NK-92 (cell line): ENCODE results near the gene EXO5.
"Not testable (repeated sequence)": the region's sequence is repeated elsewhere in the genome, so short reads cannot be mapped to it uniquely, and the experiment has no call there.

ENCODE experiments used
- DNase-seq: peaks from one replicate; lab custom pipeline; 2025; ENCODE audit not compliant: unreplicated experiment; lab: John Stamatoyannopoulos, UW

The EXO5 gene

GRCh38 chr1:40508375-40509341, at the start of gene EXO5:
Gene EXO5, plus strand, starts transcription at chr1:40508767. Its CDS starts 5,778 bp downstream, at chr1:40514545.
- no peak for DNase-seq

GRCh38 chr1:40462956-40463590, 45.5 kb upstream of the EXO5 start:
- DNase-seq, result no peak

DNA sequence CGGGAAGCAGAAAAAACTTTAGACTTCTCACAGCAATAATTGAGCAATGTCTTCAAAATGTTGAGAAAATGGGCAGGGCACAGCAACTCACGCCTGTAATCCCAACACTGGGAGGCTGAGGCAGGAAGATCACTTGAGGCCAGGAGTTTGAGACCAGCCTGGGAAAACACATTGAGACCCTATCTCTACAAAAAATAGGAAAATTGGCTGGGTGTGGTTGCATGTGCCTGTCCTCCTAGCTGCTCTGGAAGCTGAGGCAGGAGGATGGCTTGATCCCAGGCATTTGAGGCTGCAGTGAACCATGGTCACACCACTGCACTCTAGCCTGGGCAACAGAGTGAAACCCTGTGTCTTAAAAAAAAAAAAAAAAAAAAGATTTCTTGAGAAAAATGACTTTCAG, 39.2 kb upstream of the EXO5 start:
- DNase-seq, result no peak

- no peak for DNase-seq
Measured at GRCh38 chr1:40475268-40475667, 33.3 kb upstream of the EXO5 start.

DNA sequence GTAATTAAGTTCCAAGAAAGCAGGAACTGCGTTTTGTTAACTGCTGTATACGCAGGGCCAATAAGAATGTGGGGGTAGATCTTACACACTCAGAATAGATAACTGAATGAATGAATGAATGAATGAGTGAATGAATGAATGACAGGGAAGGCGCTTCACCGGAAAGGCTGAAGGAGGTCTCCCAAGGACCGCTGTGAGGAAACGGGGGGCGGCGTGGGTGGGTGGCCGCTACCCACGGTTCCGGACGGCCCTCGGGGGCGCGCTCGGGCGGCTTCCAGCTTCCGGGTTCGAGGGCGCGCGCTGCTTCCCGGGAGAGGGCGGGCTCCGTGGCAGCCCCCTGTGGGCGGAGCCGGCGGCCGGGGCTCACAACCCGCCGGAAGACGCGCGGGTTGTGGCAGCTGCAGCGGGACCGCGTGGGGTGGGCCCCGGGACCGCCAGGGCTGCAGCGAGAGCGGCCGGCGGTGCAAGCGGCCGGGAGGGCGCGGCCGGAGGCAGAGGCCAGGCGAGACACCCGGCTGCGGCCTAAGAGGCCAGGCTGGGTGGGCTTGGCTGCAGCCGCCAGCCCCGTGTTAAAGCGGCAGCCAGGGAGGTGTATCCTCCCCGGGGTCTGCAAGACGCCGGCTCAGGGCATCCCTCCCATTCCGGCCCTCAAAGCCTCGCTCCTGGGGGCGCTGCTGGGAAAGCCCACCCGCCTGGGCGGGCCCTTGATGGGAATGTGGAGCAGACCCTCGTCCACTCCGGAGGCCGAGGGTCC, 31.5 kb upstream of the EXO5 start, which contains the start of gene ZFP69:
ZFP69 (plus strand) TSS at position 367 of the 754 bp plus-strand sequence. CDS start 2,072 bp downstream, outside the sequence.
- no peak for DNase-seq

GRCh38 chr1:40477678-40478053, 30.9 kb upstream of the EXO5 start:
- DNase-seq, result no peak

GRCh38 chr1:40478276-40478675, 30.3 kb upstream of the EXO5 start:
- DNase-seq, result no peak

DNA sequence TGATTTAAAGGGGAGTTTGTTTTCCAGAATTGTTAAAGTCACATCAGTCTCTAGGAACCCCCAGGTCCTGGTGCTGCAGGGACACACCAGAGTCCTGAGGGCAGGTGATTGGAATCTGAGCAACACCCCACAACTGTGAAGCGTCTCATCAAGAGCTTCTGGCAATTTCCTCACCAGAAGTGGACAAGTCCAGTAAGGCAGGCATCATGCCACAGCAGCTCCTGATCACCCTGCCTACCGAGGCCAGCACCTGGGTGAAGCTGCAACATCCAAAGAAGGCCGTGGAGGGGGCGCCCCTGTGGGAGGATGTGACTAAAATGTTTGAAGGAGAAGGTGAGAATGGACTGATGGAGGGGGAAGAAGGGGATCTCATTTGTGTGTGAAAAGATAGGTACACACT, 29.4 kb upstream of the EXO5 start:
- DNase-seq, result no peak

GRCh38 chr1:40495315-40495903, 13.2 kb upstream of the EXO5 start:
- no peak for DNase-seq

GRCh38 chr1:40502651-40503050, 5.9 kb upstream of the EXO5 start:
- DNase-seq, result not testable (repeated sequence)

DNA sequence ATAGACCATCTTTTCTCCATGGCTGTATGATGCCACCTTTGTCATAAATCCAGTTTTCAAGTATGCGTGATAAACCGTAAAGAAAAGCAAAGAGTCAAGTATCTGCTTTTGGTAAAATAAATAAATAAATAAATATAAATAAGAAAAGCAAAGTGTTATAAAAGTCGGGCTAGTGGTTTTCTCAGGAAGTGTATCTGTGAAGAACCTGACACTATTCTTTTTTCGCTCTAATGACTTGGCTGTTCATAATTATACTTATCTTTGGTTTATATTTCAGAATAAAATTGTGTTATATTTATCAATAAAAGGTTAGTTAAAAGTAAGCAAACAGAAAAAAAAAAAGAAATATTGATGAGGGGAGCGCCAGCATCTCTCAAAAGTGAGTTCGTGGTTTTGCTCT, 594 bp upstream of the EXO5 start:
- DNase-seq, result no peak

DNA sequence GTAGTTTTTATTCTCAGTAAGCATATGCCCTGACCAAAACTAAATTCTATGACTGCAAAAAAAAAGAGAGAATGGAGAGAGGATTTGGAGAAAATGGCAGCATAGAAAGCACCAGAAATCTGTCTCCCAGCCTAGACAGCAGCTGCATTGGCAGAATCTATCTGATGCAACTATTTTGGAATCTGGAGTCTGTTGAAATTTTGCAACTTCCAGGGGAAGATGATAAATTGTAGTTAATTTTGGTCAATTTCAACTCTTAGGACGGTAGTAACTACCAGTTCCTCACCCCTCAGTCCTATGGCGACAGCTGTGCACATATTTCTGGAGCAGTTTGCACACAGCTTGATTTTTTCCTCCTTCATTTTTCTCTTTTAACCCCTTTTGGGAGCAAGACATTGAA, 10.9 kb downstream of the EXO5 start:
- DNase-seq, result no peak

DNA sequence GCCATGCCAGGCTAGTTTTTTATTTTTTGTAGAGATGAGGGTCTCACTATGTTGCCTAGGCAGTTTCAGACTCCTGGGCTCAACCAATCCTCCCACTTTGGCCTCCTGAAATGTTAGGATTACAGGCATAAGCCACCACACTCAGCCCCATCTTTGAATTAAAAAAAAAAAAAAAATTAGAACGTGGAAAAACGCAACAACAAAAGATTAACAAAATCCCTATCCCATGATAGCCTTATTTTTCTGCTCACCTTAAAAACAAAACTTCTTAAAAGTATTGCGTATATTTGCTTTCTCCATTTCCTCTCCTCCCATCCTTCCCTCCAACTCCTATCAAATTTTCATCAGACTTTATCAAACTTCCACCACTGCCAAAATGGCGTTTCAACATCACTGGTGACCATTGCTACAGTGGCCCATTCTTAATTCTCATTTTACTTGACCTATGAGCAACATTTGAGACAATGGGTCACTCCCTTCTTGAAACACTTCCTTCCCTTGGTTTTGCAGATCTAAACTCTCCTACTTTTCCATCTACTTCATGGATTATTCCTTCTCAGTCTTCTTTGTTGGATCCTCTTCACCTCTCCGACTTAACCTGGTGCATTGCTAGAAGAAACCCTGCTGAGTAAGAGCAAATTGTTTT, 22.3 kb downstream of the EXO5 start:
- DNase-seq, result no peak

DNA sequence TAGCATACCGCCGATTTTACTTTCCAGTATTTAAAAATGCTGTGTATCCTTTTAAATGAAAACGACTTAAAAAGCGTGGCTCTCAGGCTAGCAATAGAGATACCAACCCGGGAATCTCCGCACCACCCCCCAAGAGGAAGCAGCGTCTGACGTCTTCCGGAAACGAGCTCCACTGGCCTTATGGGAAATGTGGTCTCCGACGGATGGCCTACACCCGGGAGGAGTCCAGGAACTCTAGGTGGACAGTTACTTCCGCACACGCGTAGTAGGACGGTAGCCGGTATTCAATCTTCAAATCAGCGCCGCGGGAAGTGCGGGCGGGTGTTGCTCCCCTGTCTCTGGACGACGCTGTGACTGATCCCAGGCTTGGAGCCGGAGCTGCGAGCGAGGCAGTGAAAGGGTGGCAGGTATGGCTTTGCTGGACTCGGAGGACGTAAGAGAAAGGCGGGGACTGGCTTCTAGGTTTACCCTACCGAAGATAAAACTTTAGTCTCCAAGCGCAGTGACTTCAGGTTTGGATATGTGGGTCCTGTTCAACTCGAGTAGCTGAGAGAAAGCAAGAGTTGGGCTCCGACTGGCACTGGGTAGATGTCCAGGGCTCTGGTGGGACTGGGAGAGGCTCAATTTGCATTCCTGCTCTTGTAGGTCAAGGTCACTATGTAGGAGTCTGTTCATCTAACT, 23.0 kb downstream of the EXO5 start, which contains the start of gene ZNF684:
ZNF684 (plus strand) TSS at position 257 of the 681 bp plus-strand sequence. CDS start 1,530 bp downstream, outside the sequence.
- DNase-seq, result peak; percentile 10

- no peak for DNase-seq
Measured at GRCh38 chr1:40532062-40532389, 23.5 kb downstream of the EXO5 start.

DNA sequence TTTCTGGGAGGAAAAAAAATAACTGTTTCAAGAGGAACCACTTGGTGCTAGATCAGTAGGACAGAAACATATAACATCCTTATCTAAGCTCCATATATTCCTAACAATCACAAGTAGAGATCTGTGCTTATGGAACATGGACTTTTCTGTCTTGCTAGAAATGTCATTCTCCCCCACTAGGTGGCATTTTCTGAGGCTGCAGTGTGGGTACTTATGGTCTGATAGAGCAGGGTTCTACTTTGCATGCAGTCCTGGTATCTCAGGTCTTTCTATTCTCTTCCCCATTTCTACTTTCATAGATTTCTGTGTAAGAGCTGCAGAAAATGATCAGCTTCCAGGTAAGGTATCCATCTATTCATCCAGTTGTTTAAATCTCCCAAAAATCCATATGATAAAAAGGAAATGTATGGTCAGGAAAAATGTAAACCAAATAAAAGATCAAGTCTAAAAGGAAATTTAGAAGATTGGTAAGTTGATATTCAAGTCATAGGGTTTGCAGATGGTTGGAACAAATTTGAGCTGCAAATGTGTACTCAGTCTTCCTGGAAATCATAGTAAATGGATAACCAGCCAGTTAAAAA, 24.4 kb downstream of the EXO5 start:
- no peak for DNase-seq

GRCh38 chr1:40534589-40534988, 26.0 kb downstream of the EXO5 start:
- no peak for DNase-seq

DNA sequence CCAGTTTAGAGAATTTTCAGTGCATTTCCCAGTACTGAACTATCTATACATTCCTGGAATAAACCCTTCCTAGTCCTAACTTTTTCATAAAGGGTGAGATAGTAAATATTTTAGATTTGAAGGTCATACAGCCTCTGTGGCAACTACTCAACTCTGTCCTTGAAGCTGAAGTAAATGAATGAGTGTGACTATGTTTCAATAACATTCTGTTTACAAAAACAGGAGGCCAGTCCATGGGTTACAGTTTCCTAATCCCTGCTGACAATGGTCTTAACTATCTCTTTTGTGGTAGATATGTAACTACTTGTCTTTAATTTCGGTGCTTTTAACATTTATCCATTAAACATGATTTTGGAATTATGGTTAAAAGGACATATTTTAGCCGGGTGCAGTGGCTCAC, 27.2 kb downstream of the EXO5 start:
- DNase-seq, result no peak

DNA sequence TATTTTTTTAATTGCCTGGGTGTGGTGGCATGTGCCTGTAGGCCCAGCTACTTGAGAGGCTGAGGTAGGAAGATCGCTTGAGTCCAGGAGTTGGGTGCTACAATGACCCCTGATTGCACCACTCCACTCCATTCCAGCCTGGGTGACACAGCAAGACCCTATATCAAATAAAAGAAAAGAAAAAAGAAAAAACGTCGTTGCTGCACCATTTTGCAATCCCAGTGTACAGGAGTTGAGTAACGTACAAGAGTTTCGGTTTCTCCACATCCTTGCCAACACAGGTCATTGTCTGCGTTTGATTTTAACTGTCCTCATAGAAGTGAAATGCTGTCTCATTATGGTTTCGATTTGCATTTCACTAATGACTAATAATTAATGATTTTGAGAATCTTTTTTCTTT, 30.8 kb downstream of the EXO5 start:
- no peak for DNase-seq

DNA sequence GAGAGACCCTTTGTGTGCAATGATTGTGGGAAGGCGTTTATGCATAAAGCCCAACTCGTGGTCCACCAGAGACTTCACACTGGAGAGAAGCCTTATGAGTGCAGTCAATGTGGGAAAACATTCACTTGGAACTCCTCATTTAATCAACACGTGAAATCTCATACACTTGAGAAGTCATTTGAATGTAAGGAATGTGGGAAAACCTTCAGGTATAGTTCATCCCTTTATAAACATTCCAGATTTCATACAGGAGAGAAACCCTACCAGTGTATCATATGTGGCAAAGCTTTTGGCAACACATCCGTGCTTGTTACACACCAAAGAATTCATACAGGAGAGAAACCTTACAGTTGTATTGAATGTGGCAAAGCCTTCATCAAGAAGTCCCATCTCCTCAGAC, 38.4 kb downstream of the EXO5 start:
- no peak for DNase-seq
